T follicular helper cell (primary cell): ENCODE data around the gene SLC25A25.
A peak's percentile ranks its signal among the peaks of the same experiment; 100 is the strongest.

Experiments
- DNase-seq: peaks from one replicate; pipeline ENCODE4 v3.0.0-alpha.2; 2020; ENCODE audit warnings: low read depth

The SLC25A25 gene

DNA sequence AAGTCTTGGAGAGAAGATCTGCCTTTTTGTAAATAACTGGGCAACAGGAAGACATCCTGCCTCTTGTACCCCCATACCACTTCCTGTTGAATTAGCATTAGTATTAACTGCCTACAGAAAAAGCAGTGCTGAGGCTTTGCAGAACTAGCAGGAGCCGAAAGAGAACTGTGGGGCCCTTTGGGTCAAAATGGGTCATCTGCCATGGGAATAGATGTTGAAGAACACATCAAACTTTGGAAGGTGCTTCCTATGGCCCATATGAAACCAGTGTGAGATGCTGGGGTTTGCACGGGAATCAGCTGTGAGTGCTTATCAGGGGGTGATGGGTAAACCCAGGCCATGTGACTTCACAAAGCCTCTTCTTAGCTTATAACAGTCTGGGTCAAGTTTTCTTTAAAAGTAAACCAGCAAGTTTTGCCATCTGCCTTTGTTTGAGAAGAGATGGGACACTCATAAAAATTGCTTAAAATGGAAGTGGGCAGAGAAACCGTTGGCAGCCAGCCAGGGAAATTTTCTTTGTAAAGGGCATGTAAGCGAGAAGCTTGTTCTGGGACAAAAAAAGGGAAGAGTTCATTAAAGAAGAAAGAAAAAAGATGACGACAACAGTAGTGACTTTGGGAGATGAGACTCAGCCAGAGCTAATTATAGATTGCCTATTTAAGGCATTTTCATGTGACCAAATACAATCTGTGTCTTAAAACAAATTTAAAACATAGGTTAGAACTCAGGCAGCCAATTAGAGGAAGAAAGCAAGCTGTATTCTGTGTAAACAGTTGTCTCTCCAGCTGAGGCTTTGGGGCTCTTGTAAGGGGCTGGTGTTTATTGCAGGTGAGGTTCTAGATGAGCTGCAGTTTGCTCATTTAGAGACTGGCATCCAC is 4.4 kb downstream of the SLC25A25 start:
- DNase-seq: peak; percentile 39

DNA sequence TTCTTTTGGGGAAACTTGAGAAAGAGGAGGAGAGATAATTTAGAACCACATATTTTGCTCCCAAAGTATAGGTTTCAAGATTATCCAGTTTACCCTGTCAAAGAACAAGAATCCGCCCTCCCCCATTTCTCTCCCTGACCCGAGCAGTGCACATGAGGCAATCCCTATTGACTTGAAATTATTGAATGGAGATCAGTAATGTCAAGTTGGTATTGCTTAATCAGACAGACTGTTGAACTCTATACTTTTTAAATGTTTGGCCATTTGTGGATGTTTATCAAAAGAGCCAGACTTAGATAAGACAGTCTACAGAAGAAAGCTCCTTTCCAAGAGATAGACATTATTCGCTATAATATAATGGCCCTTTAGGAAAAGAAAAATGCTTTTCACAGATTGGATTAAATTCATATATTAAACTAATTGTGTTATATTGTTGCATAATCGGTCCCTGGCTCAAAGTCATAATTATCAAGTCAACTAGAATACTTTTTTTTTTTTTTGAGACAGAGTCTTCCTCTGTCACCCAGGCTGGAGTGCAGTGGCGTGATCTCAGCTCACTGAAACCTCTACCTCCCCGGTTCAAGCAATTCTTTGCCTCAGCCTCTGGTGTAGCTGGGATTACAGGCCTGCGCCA is 5.3 kb downstream of the SLC25A25 start:
- no peak for DNase-seq

DNA sequence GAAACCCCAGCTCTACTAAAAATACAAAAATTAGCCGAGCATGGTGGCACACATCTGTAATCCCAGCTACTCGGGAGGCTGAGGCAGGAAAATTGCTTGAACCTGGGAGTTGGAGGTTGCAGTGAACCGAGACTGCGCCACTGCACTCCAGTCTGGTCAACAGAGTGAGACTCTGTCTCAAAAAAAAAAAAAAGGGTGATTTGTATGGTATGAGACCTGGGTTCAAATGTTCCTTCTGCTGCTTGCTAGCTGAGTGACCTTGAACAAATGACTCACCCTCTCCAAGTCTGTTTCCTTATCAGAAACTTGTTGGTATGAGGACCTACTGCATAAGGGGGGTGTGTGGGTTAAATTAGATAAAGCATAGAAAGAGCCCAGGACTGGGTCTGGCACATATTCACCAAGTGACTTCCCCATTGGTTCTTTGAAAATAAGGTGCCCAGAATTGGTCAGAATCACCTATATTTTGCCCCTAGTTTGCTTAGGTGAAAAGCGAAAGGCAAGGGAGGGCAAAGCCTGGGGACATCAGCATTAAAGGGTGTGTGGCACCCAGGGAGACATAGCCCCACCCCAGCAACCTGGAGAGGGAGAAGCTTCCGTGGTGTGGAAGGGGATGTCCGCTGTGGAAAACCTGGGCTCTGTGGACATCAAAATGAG is 9.9 kb downstream of the SLC25A25 start:
- no peak for DNase-seq

DNA sequence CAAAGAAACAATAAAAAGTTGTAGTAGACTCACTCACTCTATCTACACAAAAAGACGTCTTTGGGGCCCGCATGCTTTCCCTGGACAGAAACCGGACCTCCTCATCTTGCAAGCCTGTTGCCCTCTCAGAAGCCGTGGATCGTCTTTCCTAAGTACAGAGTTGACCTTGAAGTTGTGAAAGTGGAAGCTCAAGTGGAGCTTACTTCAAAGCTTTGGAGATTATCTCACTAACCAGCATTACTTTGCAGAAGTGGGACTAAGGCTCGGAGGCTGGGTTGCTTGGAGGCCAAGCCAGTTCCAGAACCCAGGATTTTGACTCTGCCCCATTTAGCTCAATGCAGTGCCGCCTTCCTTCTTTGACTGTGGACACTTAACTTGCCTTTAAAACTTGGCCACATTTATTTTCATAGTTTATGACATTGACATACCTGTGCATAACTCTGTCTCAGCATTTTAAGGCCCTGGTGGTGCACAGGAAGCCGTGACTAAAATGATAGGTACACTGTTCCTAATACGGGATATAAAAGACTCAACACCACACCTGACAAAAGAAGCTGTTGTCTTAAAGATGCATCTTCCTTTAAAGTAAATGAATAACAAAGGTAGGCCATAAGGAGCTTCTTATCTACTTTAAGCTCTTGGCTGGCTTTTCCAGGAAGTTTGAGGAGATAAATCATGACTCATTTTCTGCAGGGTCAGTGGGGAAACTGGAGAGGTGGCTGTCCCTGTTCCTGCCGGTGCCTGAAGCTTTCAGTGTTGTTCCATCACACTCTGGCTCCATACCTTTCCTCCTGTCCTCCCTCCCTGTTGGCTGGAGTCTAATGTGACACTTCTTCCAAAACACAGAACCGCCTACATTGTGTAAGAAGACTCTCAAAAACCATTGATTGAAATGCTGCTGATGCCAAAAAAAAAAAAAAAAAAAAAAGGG is 10.7 kb downstream of the SLC25A25 start:
- no peak for DNase-seq

DNA sequence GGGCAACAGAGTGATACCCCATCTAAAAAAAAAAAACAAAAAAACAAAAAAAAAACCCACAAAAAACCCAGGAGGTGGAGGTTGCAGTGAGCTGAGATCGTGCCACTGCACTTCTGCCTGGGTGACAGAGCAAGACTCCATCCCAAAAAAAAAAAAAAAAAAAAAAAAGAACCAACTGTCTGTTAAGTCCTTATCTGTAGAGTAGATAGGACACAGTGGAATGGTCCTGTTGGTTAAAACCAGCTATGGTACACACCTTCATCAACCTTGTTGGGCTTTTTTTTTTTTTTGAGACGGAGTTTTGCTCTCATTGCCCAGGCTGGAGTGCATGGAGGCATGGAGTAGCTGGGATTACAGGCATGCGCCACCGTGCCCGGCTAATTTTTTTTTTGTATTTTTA is 12.2 kb downstream of the SLC25A25 start:
- no peak for DNase-seq

DNA sequence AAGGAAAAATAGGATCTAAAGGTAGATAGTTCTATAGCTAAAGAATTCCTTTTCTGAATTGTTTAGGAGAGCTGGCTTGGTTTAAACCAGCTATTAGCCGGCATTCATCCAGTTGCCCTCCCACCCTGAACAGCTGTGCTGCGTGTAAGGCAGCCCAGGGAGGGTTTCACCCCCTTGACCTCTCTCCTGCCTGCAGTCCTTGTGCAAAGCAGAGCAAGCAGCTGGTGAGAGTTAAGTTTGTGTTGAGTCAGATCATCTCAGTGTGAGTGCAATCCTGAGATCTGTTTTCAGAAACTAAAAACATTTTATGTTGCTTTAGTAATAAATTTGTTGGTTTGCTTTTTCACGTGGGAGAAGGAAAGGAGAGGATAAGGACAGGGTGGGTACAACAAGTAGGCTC is 13.0 kb downstream of the SLC25A25 start:
- DNase-seq: no peak

DNA sequence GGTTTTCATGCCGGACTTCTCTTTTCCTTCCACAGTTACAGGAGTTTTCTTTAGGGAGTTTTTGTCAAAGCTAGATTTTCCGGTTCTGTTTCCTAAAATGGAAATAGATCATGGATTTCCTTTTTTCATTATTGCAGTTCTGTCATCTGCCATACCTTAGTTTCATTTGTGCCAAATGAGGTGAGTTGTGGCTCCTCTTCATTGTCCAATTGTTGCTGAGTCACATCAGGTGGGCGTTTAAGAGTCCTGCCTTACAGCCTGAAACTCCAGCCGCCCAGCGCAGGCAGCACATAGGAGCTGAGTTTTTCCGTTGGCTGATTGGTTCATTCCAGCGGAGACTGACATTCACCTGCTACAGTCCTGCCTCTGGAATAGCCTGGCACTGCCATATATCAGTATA is 14.1 kb downstream of the SLC25A25 start:
- no peak for DNase-seq

DNA sequence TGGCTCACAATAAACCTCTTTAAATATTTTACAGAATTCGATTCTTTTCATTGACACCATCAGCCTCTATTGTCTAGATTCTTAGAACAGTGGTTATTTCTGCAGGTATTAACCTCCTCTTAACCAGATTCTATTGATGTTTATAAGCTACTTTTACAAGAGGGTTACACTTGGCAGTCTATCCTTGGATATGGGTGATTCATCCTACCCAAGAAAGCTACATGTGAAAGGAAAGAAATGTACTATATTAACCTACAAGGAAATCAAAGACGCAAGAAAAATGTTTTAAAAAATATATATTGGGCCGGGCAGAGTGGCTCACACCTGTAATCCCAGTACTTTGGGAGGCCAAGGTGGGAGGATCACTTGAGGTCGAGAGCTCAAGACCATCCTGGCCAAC is 16.7 kb downstream of the SLC25A25 start:
- DNase-seq: no peak

DNA sequence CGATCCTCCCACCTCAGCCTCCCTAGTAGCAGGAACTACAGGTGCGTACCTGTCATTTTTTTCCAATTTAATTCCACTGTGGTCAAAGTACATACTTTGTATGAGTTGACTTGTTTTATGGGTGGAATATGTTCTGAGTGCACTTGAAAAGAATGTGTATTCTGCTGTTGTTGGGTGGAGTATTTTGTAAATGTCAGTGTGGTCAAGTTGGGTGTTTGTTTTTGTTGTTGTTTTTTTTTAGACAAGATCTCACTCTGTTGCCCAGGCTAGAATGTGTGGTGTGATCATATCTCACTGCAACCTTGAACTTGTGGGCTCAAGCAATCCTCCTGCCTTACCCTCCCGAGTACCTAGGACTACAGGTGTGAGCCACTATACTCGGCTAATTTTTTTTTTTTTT is 17.9 kb downstream of the SLC25A25 start:
- no peak for DNase-seq

DNA sequence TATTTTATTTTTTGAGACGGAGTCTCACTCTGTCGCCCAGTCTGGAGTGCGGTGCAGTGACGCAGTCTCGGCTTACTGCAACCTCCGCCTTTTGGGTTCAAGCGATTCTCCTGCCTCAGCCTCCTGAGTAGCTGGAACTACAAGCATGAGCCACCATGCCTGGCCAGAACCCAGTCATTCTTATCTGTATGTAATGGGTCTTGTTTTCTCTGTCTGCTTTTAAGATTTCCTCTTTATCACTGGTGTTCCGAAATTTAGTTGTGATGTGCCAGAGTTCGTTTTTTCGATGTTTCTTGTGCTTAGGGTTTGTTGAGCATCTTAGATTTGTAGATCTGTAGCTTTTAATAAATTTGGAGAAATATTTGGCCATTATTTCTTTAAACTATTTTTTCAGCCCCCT is 19.2 kb downstream of the SLC25A25 start:
- DNase-seq: no peak

DNA sequence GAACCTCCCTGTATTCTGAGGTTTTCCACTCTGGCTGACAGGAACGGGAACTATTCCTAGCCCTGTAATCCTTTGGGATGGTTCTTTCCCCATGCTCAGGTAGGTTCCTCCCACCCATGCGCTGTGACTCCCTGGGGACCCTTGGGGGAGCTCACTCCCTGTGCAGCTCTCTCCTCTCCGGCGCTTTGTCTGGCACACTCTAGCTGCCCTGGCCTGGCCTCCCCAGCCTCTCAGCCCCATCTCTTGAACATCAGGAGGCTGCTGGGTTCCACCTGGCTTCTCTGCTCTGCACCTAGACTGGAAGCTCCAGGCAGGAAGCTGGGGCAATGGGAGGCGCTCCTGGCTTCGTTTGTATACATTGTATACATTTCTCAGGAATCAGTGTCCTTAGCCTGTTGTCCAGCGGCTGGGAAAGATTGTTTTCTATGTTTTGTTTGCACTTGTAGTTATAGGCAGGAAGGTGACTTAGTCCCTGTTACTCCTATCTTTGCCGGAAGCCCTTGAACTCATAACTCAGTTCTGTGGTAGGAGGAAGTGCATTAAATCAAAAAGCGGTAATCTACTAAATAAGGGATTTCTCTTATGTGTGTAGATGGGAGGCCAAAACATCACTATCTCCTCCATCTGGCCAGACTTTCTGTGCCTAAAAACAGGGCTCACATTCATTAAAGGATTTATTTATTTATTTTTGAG is 20.4 kb downstream of the SLC25A25 start:
- no peak for DNase-seq

DNA sequence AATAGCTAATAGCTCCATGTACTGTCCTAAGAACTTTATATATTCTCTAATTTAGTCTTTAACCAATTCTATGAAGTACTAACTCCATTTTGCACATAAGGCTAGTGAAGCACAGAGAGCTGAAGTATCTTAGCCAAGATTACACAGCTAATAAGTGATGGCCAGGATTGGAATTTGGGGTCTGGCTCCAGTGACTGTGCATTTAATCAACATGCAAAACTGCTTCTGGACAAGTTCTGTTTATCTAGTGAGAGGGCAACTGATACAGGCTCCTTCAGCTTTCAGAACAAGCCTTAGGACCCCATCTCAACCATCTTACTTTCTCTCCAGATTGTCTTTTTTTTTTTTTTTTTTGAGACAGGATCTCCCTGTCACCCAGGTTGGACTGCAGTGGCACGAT is 21.3 kb downstream of the SLC25A25 start:
- no peak for DNase-seq

DNA sequence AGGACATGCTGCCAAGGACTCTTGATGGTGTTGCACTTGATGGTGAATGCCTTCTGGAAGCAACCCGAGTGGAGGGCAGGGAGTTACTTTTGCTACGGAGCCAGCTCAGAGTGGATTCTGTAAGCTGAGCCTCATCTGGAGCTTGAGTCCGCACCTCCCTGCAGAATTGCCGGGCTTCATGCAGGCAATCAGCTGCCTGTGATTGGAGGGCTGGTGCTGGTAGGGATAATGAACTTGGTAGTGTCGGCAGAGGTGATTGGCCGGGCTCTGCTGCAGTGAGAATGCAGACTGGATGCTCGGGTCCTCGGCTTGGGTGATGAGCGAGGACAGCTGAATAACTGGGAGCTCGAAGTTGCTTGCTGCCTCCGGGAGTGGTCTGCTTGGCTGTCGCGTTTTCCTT is 23.1 kb downstream of the SLC25A25 start:
- no peak for DNase-seq

DNA sequence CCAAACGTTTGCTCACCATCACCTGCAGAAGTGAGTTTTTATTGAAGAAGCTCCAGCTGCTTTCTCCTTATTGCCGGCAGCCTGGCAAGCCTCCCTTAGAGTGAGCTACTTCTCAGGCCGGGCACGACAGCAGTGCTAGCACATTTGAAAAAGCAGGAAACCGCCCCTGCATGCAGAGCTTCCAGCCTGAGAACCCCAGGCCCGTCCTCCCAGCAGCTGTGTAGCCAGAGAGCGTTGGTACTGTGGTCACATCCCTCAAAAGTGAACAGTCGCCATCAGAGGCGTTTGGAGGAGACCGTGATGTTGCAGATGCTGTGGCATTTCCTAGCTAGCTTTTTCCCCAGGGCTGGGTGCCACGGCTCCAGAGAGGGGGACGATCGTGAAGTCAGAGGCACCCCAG is 23.5 kb downstream of the SLC25A25 start:
- no peak for DNase-seq

DNA sequence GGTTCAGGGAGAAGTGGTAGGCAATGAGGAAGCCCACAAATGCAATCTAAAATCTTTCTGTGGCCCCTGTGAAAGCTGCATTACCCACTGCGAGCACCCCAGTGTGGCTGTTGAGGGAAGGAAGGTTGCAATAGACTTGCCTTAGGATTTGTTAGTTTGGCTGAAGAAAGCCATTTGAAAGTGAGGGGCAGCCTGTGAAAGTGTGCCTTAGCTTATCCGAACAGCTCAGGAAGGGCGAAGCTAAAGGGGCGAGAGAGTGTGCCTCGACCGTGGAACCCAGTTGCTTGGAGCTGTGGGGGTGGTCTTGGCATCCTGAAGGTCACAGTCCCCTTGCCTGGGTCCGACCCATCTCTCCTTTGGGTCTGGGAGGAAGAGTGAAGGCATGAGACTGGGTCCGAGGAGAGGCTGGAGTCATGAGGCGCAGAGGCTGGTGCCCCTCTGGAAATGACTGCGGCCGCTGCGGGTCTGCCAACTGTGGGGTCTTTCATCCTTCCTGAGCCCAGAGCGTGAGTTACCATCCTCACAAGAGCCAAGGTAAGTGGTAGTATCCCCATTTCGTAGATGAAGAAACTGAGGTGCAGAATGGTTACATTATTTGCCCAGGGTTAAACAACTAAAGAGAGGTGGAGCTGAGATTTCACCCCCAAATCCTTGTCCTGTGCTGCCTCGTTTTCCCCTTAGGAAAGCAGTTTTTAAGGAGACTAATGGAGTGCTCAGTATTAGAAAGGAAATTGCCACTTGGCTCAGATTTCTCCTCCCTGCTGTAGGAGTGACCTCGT is 24.4 kb downstream of the SLC25A25 start:
- no peak for DNase-seq

DNA sequence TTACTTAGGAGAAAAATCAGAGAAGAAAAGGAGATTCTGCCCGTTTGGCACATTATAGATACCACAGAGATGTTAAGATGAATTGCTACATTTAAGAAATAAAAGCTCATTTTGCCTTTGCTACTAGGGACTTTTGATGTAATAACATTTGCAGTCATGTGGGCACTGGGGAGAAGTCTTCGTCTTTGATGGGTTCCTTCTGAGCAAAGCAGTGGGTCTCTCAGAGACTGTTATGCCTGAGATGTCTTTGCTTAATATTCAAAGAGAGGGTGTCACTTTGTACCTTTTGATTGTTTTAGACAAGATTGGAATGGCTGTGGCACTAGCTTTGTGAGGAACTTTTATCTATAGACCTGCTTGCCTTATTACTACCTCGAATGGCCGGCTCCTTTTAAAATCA is 25.0 kb downstream of the SLC25A25 start:
- DNase-seq: no peak

DNA sequence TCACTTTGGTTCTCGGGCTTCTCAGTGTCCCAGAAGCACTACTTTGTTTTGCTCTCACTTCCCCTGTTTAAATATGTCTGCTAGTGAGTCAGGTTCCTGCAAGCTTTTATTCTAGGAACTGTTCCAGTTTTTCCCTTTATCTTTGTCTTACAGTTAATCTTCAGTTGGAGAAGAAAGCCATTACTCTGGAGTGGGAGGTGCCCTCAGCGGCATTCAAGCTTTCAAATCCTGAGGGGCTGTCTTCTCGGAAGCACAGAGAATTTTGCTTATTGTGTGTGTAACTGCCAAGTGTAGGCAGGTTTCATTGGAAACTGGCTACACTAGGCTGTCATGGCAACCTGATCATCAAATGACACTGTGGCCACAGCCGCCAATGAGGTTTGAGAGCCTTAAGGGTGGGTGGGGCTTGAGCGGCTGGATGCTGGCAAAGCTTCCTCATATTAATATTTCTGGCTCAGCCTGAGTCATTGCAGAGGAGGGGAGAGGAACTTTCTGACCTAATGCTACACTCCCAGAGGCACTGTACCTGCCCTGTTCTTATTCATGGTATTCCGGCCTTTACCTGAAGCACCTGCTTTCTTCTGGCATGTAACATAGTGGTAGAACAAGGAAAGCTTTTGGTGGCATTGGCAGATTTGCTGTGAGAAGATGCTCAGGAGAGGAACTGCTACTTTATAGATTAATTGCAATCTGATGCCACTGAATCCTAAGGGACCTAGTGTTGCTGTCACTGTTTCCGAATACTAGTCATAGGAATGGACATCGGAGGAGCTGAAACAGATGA is 26.3 kb downstream of the SLC25A25 start:
- DNase-seq: peak; percentile 67

DNA sequence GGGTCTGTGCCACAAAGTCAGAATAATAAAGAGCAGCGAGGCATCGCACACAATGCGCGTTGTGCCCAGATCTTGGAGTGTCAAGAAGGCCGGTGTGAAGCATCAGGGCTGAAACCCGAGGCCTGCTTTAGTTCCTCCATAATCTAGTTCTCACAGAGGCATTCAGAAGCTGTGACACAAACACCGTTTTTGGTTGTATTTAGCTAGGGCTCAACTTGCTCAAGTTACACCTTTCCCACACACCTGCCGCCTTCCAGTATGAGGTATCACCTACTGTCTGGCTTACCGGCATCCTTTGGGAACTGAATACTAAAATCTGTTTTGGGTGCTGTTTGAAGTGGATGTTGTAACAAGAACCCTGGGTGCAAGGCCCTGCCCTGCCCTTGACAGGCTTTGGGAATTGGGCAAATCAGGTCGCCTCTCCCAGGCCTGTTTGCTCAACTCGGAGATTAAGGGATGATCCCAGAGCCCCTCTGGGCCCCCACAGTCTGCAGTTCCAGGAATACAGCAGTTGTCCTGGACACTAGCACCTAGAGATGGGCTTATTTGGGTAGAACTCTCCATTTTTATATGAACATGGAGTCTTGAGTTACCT is 27.0 kb downstream of the SLC25A25 start:
- no peak for DNase-seq
